Esophagus (tissue), 2 donors: ENCODE results near the gene CMTM7. TPM values are rescaled to one million over a fixed set of nuclear protein-coding genes. Genes with fewer than 3 reads are reported as not detected.
"Not testable (repeated sequence)": the region's sequence is repeated elsewhere in the genome, so short reads cannot be mapped to it uniquely, and the experiment has no call there.

Experiments used
- H3K27ac ChIP-seq, 2 donors: one replicate each; pipeline ENCODE4 v1.5.1; 2013; ENCODE audit warnings: low read depth in 2 of 2, mild to moderate bottlenecking in 2 of 2, inconsistent platforms in 1 of 2, low read length in 1 of 2, moderate library complexity in 1 of 2
- H3K27me3 ChIP-seq, 2 donors: one replicate each; pipeline ENCODE4 v1.6.1; 2013; ENCODE audit warnings: low read length in 2 of 2, control low read depth in 1 of 2, mild to moderate bottlenecking in 1 of 2; ENCODE audit not compliant: insufficient read depth in 2 of 2, control insufficient read depth in 1 of 2
- H3K36me3 ChIP-seq, 2 donors: one replicate each; pipeline ENCODE4 v1.6.1; 2013; ENCODE audit warnings: low read length in 1 of 2; ENCODE audit not compliant: control insufficient read depth in 2 of 2, insufficient read depth in 2 of 2
- H3K4me1 ChIP-seq, 2 donors: one replicate each; pipeline ENCODE4 v1.6.1; 2013; ENCODE audit warnings: low read length in 1 of 2; ENCODE audit not compliant: control insufficient read depth in 2 of 2, insufficient read depth in 2 of 2
- H3K4me3 ChIP-seq, 2 donors: one replicate each; pipeline ENCODE4 v1.5.1; 2013; ENCODE audit warnings: low read length in 2 of 2, mild to moderate bottlenecking in 2 of 2, low read depth in 1 of 2, moderate library complexity in 1 of 2
- H3K9me3 ChIP-seq, 2 donors: one replicate each; pipeline ENCODE4 v1.6.1; 2013; ENCODE audit warnings: mild to moderate bottlenecking in 2 of 2, low read depth in 1 of 2, low read length in 1 of 2, moderate library complexity in 1 of 2; ENCODE audit not compliant: control insufficient read depth in 2 of 2, insufficient read depth in 1 of 2
- WGBS, 2 donors: extraction: QIAGEN DNeasy Blood & Tissue Kit; methylation state at CpG; one replicate each; pipeline ENCODE4 v1.1.7; 2013; 5-methylcytosine and 5-hydroxymethylcytosine counted together
- polyA plus RNA-seq, 2 donors: library from polyadenylated mRNA; stranded (reverse); fragments of 200-250 nt; gene quantifications; one replicate each; pipeline ENCODE4 v1.2.3, GENCODE V29; 2013
- donor health status: healthy with polysubstance abuse.
- donor health status: Bipolar disorder and iron deficiency.

The CMTM7 gene
- polyA plus RNA-seq, 2 donors = 0.79 to 1.6 TPM

GRCh38 chr3:32460817-32461496 lies 69.3 kb downstream of the CMTM7 start:
- not testable (repeated sequence) for H3K27ac ChIP-seq, H3K4me1 ChIP-seq, H3K4me3 ChIP-seq, H3K9me3 ChIP-seq, H3K27me3 ChIP-seq, H3K36me3 ChIP-seq
- WGBS, 2 donors = 86 to 87% methylated on average over 10 of the region's 10 CpGs

- H3K9me3 ChIP-seq, H3K27me3 ChIP-seq, H3K4me3 ChIP-seq, H3K27ac ChIP-seq, H3K4me1 ChIP-seq, H3K36me3 ChIP-seq: not testable (repeated sequence)
- WGBS, 2 donors = 65 to 84% methylated on average over 6 of the region's 9 CpGs
Measured at GRCh38 chr3:32462191-32462986, 70.7 kb downstream of the CMTM7 start.

- not testable (repeated sequence) for H3K4me1 ChIP-seq, H3K27ac ChIP-seq, H3K9me3 ChIP-seq, H3K27me3 ChIP-seq, H3K36me3 ChIP-seq, H3K4me3 ChIP-seq
- WGBS, 2 donors = 92 to 93% methylated on average over 7 of the region's 7 CpGs
Measured at GRCh38 chr3:32463415-32463814, 71.8 kb downstream of the CMTM7 start.

GRCh38 chr3:32464726-32465125 lies 73.1 kb downstream of the CMTM7 start:
- not testable (repeated sequence) for H3K4me1 ChIP-seq, H3K9me3 ChIP-seq, H3K27me3 ChIP-seq, H3K27ac ChIP-seq, H3K36me3 ChIP-seq, H3K4me3 ChIP-seq
- WGBS, 2 donors = 94 to 96% methylated on average over 4 to 7 of the region's 7 CpGs

- 94 to 96% methylated on average over 6 of the region's 6 CpGs for WGBS, 2 donors
- not testable (repeated sequence) for H3K4me3 ChIP-seq, H3K36me3 ChIP-seq, H3K27me3 ChIP-seq, H3K9me3 ChIP-seq, H3K4me1 ChIP-seq, H3K27ac ChIP-seq
Measured at GRCh38 chr3:32466808-32467207, 75.2 kb downstream of the CMTM7 start.

- no peaks in the 10 kb centered on the region for H3K27me3 ChIP-seq
- H3K4me1 ChIP-seq = peaks cover 0 to 4% of the 10 kb centered on the region in 2 donors
- H3K27ac ChIP-seq = no peak overlapping the region
- WGBS, 2 donors = 22 to 30% methylated on average over 36 to 41 of the region's 41 CpGs
- H3K36me3 ChIP-seq = peaks cover 0 to 2% of the 10 kb centered on the region in 2 donors
- no peaks in the 10 kb centered on the region for H3K9me3 ChIP-seq
- peak overlapping the region; percentile 30 to 34 for H3K4me3 ChIP-seq
Measured at GRCh38 chr3:32467333-32468070, 75.8 kb downstream of the CMTM7 start.

- no peaks in the 10 kb centered on the region for H3K27me3 ChIP-seq
- H3K4me3 ChIP-seq = no peak overlapping the region
- H3K4me1 ChIP-seq = peaks cover 0 to 4% of the 10 kb centered on the region in 2 donors
- H3K27ac ChIP-seq = peak overlapping the region in 1 of 2 donors; percentile 34
- H3K9me3 ChIP-seq = no peaks in the 10 kb centered on the region
- WGBS, 2 donors = 83% methylated on average over 7 of the region's 7 CpGs
- peaks cover 0 to 2% of the 10 kb centered on the region in 2 donors for H3K36me3 ChIP-seq
Measured at GRCh38 chr3:32469151-32469874, 77.7 kb downstream of the CMTM7 start.

GRCh38 chr3:32470362-32470761 lies 78.7 kb downstream of the CMTM7 start:
- Histone ChIP-seq H3K4me1 (peaks cover 0 to 4% of the 10 kb centered on the region in 2 donors), H3K4me3 (no peak overlapping the region), H3K9me3 (no peaks in the 10 kb centered on the region), H3K36me3 (peaks cover 0 to 2% of the 10 kb centered on the region in 2 donors), H3K27me3 (no peaks in the 10 kb centered on the region), H3K27ac (no peak overlapping the region)
- WGBS, 2 donors = 87 to 96% methylated on average over 5 of the region's 5 CpGs

- Histone ChIP-seq H3K27me3 (no peaks in the 10 kb centered on the region), H3K36me3 (peaks cover 0 to 2% of the 10 kb centered on the region in 2 donors), H3K9me3 (no peaks in the 10 kb centered on the region), H3K27ac (no peak overlapping the region), H3K4me1 (peaks cover 0 to 4% of the 10 kb centered on the region in 2 donors), H3K4me3 (no peak overlapping the region)
- 87 to 88% methylated on average over 3 of the region's 3 CpGs for WGBS, 2 donors
Measured at GRCh38 chr3:32471246-32471645, 79.6 kb downstream of the CMTM7 start.
